GM23338 (cell line): ENCODE measurements around the gene ASMT. TPM values are rescaled to one million over a fixed set of nuclear protein-coding genes. Genes with fewer than 3 reads are reported as not detected.

Source experiments
- ATAC-seq: fragments of 200-7000 bp; cut with Tn5 transposase; 3 replicates; pipeline ENCODE4 v1.9.1; 2020
- DNase-seq: peaks from one replicate; pipeline ENCODE4 v3.0.0-alpha.2; 2015; ENCODE audit warnings: low spot score
- H2AFZ ChIP-seq: fragments of 200-600 bp; sonication (generic); 2 replicates; pipeline ENCODE4 v1.8.0; 2016; ENCODE audit warnings: antibody characterized with exemption, mild to moderate bottlenecking, moderate library complexity
- H3F3A ChIP-seq: fragments of 200-600 bp; sonication (generic); replicated peaks from 2 replicates; pipeline ENCODE4 v1.8.0; 2017; ENCODE audit warnings: antibody characterized with exemption, mixed run types, low read depth
- H3K27ac ChIP-seq: fragments of 200-600 bp; sonication (generic); 2 replicates; pipeline ENCODE4 v1.6.1; 2016; ENCODE audit warnings: low read depth
- H3K27me3 ChIP-seq: fragments of 200-600 bp; sonication (generic); 2 replicates; pipeline ENCODE4 v1.8.0; 2016; ENCODE audit warnings: mild to moderate bottlenecking, mixed run types, moderate library complexity; ENCODE audit not compliant: insufficient read depth
- H3K36me3 ChIP-seq: fragments of 200-600 bp; sonication (generic); 2 replicates; pipeline ENCODE4 v1.8.0; 2016; ENCODE audit warnings: mild to moderate bottlenecking; ENCODE audit not compliant: insufficient read depth
- H3K4me1 ChIP-seq: fragments of 200-600 bp; sonication (generic); 2 replicates; pipeline ENCODE4 v1.8.0; 2016; ENCODE audit warnings: mild to moderate bottlenecking, moderate library complexity; ENCODE audit not compliant: insufficient read depth
- H3K4me2 ChIP-seq: fragments of 200-600 bp; sonication (generic); 2 replicates; pipeline ENCODE4 v1.7.1; 2017; ENCODE audit warnings: mixed run types
- H3K4me3 ChIP-seq: fragments of 200-600 bp; sonication (generic); 2 replicates; pipeline ENCODE4 v1.6.1; 2016; ENCODE audit warnings: mixed run types
- H3K79me2 ChIP-seq: fragments of 200-600 bp; sonication (generic); replicated peaks from 2 replicates; pipeline ENCODE4 v1.8.0; 2017; ENCODE audit warnings: mild to moderate bottlenecking; ENCODE audit not compliant: insufficient read depth
- H3K9me2 ChIP-seq: fragments of 200-600 bp; sonication (generic); 2 replicates; pipeline ENCODE4 v1.8.0; 2017; ENCODE audit not compliant: insufficient read depth
- H4K20me1 ChIP-seq: fragments of 200-600 bp; sonication (generic); replicated peaks from 2 replicates; pipeline ENCODE4 v1.8.0; 2017; ENCODE audit warnings: mild to moderate bottlenecking; ENCODE audit not compliant: insufficient read depth
- H3K27ac Mint-ChIP-seq: 2 replicates; pipeline ENCODE4 v1.8.0; 2020; ENCODE audit warnings: inconsistent platforms, mild to moderate bottlenecking, moderate library complexity, mixed read lengths
- H3K27me3 Mint-ChIP-seq: 3 replicates; pipeline ENCODE4 v1.8.0; 2022; ENCODE audit warnings: low read depth, mild to moderate bottlenecking, moderate library complexity, mixed read lengths, inconsistent platforms; ENCODE audit not compliant: insufficient read depth, poor library complexity
- H3K36me3 Mint-ChIP-seq: 3 replicates; pipeline ENCODE4 v1.8.0; 2021; ENCODE audit warnings: low read depth, mild to moderate bottlenecking, inconsistent platforms, moderate library complexity, mixed read lengths
- H3K4me1 Mint-ChIP-seq: 3 replicates; pipeline ENCODE4 v1.8.0; 2020; ENCODE audit warnings: mild to moderate bottlenecking, inconsistent platforms, mixed read lengths
- H3K4me3 Mint-ChIP-seq: 3 replicates; pipeline ENCODE4 v1.8.0; 2021; ENCODE audit warnings: moderate library complexity, mild to moderate bottlenecking, inconsistent platforms, mixed read lengths
- H3K9me3 Mint-ChIP-seq: 3 replicates; pipeline ENCODE4 v1.8.0; 2020; ENCODE audit warnings: moderate library complexity, mild to moderate bottlenecking, inconsistent platforms, mixed read lengths
- CTCF ChIP-seq, 2 experiments: fragments of 200-600 bp in 1 of 2; sonication (generic) in 1 of 2; conservative IDR thresholded peaks; 2 replicates each; pipeline versions ENCODE4 v1.5.1 to v1.6.1; 2016 to 2017; ENCODE audit warnings: antibody characterized with exemption in 2 of 2, low read depth in 2 of 2, mild to moderate bottlenecking in 2 of 2, moderate library complexity in 1 of 2
- ETS1 ChIP-seq: IDR thresholded peaks from 2 replicates; pipeline ENCODE4 v1.6.1; 2016; ENCODE audit warnings: antibody characterized with exemption
- EZH2phosphoT487 ChIP-seq: fragments of 200-600 bp; sonication (generic); IDR thresholded peaks from one replicate; pipeline ENCODE4 v1.8.1; 2018; ENCODE audit warnings: antibody characterized with exemption; ENCODE audit not compliant: unreplicated experiment
- JUNB ChIP-seq: IDR thresholded peaks from one replicate; pipeline ENCODE4 v1.6.1; 2016; ENCODE audit warnings: antibody characterized with exemption; ENCODE audit not compliant: unreplicated experiment
- REST ChIP-seq: IDR thresholded peaks from one replicate; pipeline ENCODE4 v1.6.1; 2018; ENCODE audit warnings: antibody characterized with exemption; ENCODE audit not compliant: unreplicated experiment
- ZNF114 ChIP-seq: fragments of 250-450 bp; sonication (Bioruptor Pico); IDR thresholded peaks from 2 replicates; pipeline ENCODE4 v1.5.0; 2020; ENCODE audit warnings: mild to moderate bottlenecking, moderate library complexity
- ZNF462 ChIP-seq: fragments of 250-450 bp; sonication (Bioruptor Pico); IDR thresholded peaks from 2 replicates; pipeline ENCODE4 v1.5.0; 2020; ENCODE audit warnings: mild to moderate bottlenecking, moderate library complexity
- polyA plus RNA-seq: library from polyadenylated mRNA; unstranded; fragments of >200 nt; fragmentation: Nextera tagmentation; extraction: Ambion mirVana; gene quantifications from 2 replicates; pipeline ENCODE4 v1.2.1, GENCODE V29; 2016
- total RNA-seq: library from RNA; depleted of rRNA; stranded (reverse); fragments of >200 nt; shearing (Covaris generic); gene quantifications from 2 replicates; pipeline ENCODE4 v1.2.3, GENCODE V29; 2014

Gene ASMT
- total and polyA plus RNA-seq, 2 experiments from 2014 or later: 0.53 to 2.4 TPM

GRCh38 chrX:1676866-1677265 lies 62.0 kb downstream of the ASMT start:
- ATAC-seq: no peak
- no peaks in the 10 kb centered on the region for H3K27me3 ChIP-seq
- H3K9me2 ChIP-seq: no peaks in the 10 kb centered on the region
- no peak overlapping the region for H3K4me3 Mint-ChIP-seq
- H3K4me1 Mint-ChIP-seq: peaks cover 20% of the 10 kb centered on the region
- H3K4me3 ChIP-seq: no peak overlapping the region
- H3K79me2 ChIP-seq: no peaks in the 10 kb centered on the region
- H3K27ac ChIP-seq: 0 out of 2 replicates have a peak overlapping the region, but pooled peaks have one; percentile 32
- no peak overlapping the region for H3K27ac Mint-ChIP-seq
- no peaks in the 10 kb centered on the region for H3K36me3 Mint-ChIP-seq
- no peak overlapping the region for H2AFZ ChIP-seq
- H3K27me3 Mint-ChIP-seq: peaks cover 2% of the 10 kb centered on the region
- DNase-seq: no peak
- no peaks in the 10 kb centered on the region for H3F3A ChIP-seq
- TF ChIP-seq CTCF (conservative IDR thresholded peaks at IDR 0.05; ENCODE audit: low read depth in 2 of 2): no peak
- no peak for TF ChIP-seq ETS1
- no peak for TF ChIP-seq ZNF114 (CRISPR knock-in tag)
- no peak for TF ChIP-seq EZH2phosphoT487
- TF ChIP-seq ZNF462 (CRISPR knock-in tag): no peak
- no peak for TF ChIP-seq JUNB
- TF ChIP-seq REST: no peak
- H3K9me3 Mint-ChIP-seq: peaks cover 3% of the 10 kb centered on the region; the same call in 2 of the 3 replicates
- H3K4me1 ChIP-seq: peaks cover 19% of the 10 kb centered on the region
- H3K36me3 ChIP-seq: no peaks in the 10 kb centered on the region
- no peaks in the 10 kb centered on the region for H4K20me1 ChIP-seq
- H3K4me2 ChIP-seq: no peak overlapping the region
